Measurements from ENCODE around the gene EIF4H.
"Not testable (repeated sequence)": the region's sequence is repeated elsewhere in the genome, so short reads cannot be mapped to it uniquely, and the experiment has no call there.

EIF4H gene

DNA sequence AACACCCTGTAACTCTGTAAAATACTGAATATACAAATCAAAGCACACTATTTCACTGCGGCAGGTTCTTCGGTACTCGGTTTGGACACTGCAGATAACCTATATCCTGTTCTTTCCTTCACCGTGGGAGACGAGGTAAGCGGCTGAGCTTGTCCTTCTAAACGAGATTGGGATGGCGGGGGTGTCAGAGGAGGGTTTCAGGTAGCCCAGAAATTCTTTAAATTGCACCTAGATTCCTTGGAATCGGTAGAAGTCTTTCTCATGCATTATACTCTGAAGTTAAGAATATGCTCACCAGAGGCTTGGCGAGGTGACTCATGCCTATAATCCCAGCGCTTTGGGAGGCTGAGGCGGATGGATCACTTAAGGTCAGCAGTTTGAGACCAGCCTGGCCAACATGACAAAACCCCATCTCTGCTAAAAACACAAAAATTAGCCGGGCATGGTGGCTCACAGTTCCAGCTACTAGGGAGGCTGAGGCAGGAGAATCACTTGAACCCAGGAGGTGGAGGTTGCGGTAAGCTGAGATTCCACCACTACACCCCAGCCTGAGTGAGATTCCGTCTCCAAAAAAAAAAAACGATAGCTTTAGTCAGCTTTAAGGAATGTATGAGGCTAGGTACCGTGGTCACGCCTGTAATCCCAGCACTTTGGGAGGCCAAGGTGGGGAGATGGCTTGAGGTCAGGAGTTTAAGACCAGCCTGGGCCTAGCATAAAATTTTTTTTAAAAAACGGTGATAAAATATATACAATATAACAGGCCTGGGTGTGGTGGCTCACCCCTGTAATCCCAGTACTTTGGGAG lies 25.6 kb downstream of the EIF4H start:
- no peak for DNase-seq (ENCODE audit: low read depth)

GRCh38 chr7:74202841-74203556 lies 28.8 kb downstream of the EIF4H start:
- peak; percentile 49 for DNase-seq (ENCODE audit: low read depth)

DNA sequence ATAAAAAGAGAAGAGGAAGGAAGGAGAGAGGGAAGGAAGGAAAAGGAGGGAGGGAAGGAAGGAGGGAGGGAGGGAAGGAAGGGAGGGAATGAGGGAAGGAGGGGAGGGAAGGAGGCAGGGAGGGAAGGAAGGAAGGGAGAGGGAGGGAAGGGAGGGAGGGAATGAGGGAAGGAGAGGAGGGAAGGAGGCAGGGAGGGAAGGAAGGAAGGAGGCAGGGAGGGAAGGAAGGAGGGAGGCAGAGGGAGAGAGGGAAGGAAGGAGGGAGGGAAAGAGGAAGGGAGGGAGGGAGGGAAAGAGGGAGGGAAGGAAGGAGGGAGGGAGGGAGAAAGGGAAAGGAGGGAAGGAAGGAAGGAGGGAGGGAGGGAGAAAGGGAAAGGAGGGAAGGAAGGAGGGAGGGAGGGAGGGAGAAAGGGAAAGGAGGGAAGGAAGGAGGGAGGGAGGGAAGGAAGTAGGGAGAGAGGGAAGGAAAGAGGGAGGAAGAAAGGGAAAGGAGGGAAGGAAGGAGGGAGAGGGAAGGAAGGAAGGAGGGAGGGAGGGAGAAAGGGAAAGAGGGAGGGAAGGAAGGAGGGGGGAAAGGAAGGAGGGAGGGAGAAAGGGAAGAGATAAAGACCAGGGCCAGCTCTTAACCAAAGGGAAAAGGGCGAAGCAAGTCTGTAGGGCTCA lies 29.9 kb downstream of the EIF4H start:
- no peak for DNase-seq (ENCODE audit: low read depth)

DNA sequence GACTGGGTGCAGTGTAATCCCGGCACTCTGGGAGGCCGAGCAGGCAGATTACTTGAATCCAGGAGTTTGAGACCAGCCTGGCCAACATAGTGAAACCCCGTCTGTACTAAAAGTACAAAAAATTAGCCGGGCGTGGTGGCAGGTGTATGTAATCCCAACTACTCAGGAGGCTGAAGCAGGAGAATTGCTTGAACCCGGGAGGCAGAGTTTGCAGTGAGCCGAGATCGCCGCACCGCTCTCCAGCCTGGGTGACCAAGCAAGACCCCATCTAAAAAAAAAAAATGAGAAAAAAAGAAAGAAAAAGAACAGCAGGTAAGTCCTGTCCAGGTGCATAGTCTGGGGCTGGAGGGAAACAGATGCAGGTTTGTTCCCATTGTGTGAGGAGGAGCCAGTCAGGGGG lies 31.9 kb downstream of the EIF4H start:
- not testable (repeated sequence) for DNase-seq (ENCODE audit: low read depth)

DNA sequence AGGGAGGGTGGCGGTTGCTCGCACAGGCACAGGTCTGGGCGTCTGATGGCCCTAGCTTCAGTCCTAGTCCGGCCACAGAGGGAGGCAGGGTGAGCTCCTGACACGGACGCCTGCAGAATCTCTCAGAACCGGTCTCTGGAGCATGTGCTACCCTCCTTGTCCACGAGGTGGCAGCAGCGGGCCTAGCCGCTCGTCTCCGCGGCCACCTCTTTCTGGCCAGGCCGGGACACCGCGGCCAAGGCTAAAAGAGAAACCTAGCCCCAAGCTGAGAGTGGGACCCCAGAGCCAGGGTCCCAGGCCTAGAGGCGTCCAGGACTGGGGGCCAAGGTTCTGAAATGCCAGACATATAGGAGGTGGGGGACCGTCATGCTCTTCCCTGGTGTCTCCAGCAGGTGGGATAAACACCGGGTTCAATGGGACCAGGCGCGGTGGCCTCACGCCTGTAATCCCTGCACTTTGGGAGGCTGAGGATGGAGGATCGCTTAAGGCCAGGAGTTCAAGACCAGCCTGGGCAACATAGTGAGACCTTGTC lies 32.5 kb downstream of the EIF4H start:
- peak; percentile 45 for DNase-seq (ENCODE audit: low read depth)

- DNase-seq (ENCODE audit: low read depth), result no peak
Observed at GRCh38 chr7:74207586-74207985, 33.4 kb downstream of the EIF4H start.

- not testable (repeated sequence) for DNase-seq (ENCODE audit: low read depth)
Observed at GRCh38 chr7:74208241-74208640, 34.1 kb downstream of the EIF4H start.

GRCh38 chr7:74212661-74213060 lies 38.5 kb downstream of the EIF4H start:
- no peak for DNase-seq (ENCODE audit: low read depth)

DNA sequence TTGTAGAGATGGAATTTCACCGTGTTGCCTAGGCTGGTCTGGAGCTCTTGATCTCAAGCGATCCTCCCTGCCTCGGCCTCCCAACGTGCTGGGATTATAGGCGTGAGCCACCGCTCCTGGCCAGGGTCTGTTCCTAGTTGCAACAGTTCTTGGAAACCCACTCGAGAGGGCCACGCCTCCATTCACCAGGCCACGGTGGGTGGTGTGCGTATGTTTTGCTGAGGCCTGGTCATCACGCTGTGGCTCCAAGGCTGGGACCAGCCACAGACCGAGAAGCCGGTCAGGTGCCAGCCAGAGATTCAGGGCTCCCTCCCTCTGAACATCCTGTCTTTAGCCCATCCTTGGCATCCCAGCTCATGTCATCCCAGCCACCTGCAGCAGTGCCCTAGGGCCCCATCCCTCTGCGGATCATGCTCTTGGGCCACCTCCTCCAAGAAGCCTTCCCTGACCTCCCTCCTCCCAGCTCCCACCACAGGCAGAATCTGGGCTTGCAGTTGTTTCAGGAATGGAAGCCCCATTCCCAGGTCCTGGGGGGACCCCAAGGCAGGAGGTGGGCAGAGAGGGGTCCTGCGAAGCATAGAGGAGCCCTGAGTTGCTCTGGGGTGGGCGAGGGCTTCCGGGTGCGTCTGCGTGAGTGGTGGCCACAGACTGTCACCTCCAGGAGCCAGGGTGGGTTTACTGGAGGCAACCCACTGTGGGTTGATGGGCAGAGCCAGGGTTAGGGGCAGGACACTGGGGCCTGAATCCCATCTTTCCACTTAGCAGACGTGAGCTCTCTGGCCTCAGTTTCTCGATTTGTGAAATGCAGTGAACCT lies 40.9 kb downstream of the EIF4H start:
- no peak for DNase-seq (ENCODE audit: low read depth)

- no peak for DNase-seq (ENCODE audit: low read depth)
Observed at GRCh38 chr7:74215921-74216320, 41.8 kb downstream of the EIF4H start.

DNA sequence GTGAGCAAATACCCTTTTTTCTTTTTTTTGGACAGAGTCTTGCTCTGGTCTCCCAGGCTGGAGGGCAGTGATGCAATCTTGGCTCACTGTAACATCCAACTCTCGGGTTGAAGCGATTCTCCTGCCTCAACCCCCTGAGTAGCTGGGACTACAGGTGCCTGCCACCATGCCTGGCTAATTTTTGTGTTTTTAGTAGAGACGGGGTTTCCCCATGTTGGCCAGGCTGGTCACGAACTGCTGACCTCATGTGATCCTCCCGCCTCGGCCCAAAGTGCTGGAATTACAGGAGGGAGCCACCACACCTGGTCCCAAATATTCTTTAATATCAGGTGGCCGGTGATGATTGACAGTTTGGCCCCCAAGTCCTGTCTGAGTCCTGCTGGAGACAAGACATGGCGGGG lies 42.2 kb downstream of the EIF4H start:
- DNase-seq (ENCODE audit: low read depth), result no peak

DNA sequence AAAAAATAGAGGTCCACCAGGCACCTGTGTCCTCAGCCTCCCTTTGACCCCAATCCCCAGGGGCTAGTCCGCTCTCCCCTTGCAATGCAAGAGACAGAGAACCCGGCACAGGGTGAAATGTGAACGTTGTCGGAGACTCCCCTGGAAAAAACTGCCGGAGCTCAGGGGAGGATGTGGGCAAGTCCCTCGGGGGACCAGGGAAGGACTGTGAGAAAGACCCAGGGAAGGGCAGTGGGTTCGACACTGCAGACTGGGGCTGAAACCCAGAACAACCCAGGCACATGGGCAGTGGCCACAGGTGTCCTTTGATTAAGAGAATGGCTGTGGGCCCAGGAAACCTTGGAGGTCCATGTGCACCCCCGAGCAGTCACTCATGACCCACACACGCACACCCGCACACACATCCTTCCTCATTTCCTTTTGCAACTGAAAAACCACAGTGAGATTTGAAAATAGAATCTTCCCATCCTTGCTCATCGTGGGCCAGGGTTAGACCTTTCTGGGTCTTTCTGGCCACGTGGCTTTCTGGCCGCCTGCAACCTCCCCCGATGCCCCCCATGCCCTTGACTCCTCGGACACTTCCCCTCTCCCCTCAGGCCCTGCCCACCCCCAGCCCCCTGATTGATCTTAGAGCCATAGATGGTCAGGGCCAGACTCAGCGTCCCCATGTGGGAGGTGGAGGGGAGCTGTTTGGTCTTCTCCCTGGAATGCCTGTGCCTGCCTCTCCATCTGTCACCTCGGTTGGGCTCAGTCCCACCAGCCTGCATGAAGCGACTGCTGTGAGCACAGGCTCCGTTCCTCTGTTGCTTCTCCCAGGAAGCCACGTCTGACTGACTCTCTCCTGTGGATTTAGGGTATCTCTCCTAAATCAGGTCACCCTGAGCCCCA lies 43.5 kb downstream of the EIF4H start:
- DNase-seq (ENCODE audit: low read depth), result no peak

DNA sequence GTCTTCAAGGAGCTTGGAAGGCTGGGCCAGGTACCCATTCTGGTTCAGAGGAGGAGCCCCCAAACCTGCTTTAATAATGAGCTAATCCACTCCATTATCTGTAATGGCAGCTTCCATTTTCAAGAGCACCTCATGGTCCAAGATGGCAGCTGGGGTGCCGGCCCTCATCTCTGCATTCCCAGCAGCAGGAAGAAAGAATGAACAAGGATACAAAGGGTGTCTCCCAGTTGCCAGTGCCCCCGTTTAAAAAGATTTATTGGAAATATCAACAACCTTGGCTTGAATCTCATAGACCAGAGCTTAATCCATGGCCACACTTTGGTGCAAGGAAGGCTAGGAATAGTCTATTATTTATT lies 44.2 kb downstream of the EIF4H start:
- no peak for DNase-seq (ENCODE audit: low read depth)

DNA sequence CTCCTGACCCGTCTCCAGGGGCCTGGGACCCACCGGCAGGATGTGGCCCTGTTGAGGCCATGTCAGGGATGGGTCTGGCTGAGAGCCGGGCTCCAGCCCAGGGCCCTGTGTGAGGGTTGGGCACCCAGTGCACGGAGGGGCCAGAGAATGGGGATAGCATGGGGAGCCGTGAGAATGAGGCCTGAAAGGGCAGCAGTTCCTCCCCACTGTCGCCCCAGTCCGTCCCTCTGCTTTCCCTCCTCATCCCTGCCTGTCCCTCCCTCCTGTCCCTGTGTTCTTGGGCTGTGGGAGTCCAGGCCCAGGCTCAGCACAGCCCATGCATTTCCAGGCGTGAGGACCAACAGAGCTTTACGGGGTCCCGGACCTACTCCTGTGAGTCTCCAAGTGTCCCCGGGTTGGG lies 45.3 kb downstream of the EIF4H start:
- no peak for DNase-seq (ENCODE audit: low read depth)

DNA sequence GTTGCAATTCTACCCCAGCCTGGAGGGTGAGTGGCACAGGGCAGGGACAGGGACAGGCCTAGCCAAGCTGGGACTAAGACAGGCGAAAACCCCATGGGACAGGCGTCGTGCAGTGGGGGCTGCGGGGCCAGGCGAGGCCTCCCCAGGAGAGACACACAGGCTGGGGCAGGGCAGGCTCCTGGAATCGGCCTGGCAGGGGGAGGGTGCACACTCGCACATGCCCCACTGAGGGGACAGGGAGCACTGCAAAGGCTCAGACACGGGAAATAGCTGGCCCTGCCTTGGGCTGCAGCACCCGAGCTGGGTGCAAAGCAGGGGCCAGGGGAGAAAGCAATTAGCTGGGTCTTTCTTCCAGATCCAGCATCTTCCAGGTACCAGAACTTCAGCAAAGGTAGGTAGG lies 46.1 kb downstream of the EIF4H start:
- no peak for DNase-seq (ENCODE audit: low read depth)

DNA sequence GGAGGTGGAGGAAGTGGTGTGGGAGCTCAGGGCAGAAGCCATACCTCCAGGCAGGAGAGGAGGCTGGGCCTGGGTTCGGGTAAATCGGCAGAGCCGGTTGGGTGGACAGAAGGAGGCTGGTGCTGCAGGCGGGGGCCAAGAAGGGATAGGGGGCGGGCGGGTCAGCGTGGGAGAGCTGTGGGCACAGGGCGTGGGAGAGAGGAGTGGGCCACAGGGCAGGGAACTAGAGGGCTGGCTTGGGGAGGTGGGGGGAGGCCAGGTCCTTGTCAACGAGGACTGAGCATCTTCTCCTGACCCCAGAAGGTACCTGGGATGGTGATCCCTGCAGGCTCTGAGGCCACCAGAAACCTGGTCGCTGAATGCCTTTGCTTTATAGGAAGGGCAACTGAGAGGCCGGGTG lies 47.6 kb downstream of the EIF4H start:
- no peak for DNase-seq (ENCODE audit: low read depth)

GRCh38 chr7:74222851-74223710 lies 48.9 kb downstream of the EIF4H start:
- DNase-seq (ENCODE audit: low read depth), result no peak

DNA sequence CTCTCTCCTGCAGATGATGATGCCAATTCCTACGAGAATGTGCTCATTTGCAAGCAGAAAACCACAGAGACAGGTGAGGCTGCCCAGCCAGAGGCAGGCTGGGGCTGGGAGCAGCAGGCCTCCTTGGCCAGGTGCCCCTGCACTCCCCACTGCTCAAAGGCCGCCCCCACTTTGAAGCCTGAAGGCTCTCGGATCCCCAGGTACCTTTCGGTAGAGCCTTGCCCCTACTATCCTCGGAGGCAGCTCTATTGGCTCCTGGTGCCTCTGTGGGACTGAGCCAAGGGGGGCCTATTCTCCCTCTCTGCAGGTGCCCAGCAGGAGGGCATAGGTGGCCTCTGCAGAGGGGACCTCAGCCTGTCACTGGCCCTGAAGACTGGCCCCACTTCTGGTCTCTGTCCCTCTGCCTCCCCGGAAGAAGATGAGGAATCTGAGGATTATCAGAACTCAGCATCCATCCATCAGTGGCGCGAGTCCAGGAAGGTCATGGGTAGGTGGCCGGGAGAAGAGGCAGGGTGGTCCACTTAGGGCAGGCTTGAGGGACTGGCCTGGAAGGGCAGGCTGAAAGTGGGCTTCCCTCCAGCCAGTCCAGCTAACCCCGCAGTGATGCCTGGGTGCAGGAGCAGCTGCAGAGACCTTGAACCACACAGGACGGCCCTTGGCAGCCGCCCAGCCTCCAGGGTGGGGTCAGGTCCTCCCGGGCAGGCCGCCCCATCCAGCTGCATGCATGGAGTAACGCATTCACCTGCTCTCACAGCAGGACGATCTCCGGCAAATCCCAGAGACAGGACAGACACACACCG lies 49.8 kb downstream of the EIF4H start:
- DNase-seq (ENCODE audit: low read depth), result no peak

- no peak for DNase-seq (ENCODE audit: low read depth)
Observed at GRCh38 chr7:74224511-74224832, 50.3 kb downstream of the EIF4H start.
